NT2/D1 (cell line): ENCODE measurements around the gene LGALS14.
"Not testable (repeated sequence)": the region's sequence is repeated elsewhere in the genome, so short reads cannot be mapped to it uniquely, and the experiment has no call there.

Experiments used
- DNase-seq: peaks from one replicate; pipeline ENCODE4 v3.0.0-alpha.2; 2011; ENCODE audit warnings: low read depth, low spot score
- H3K27me3 ChIP-seq: 2 replicates; pipeline ENCODE4 v1.6.0; 2011; ENCODE audit warnings: mild to moderate bottlenecking; ENCODE audit not compliant: insufficient read length, insufficient read depth
- H3K36me3 ChIP-seq: 2 replicates; pipeline ENCODE4 v1.6.1; 2011; ENCODE audit warnings: mild to moderate bottlenecking, low read length, mixed read lengths; ENCODE audit not compliant: insufficient read depth, insufficient read length
- H3K4me1 ChIP-seq: 2 replicates; pipeline ENCODE4 v1.5.1; 2011; ENCODE audit not compliant: insufficient read depth, insufficient read length
- H3K4me3 ChIP-seq: 2 replicates; pipeline ENCODE4 v1.5.1; 2011; ENCODE audit warnings: low read depth; ENCODE audit not compliant: insufficient read length
- H3K9ac ChIP-seq: 2 replicates; pipeline ENCODE4 v1.6.0; 2011; ENCODE audit warnings: low read depth; ENCODE audit not compliant: insufficient read length
- H3K9me3 ChIP-seq: 2 replicates; pipeline ENCODE4 v1.5.1; 2011; ENCODE audit warnings: mild to moderate bottlenecking, low read length; ENCODE audit not compliant: insufficient read depth
- SUZ12 ChIP-seq: IDR thresholded peaks from 2 replicates; pipeline ENCODE4 v1.6.1; 2011; ENCODE audit not compliant: insufficient read length, insufficient read depth; ENCODE audit errors: extremely low read depth
- YY1 ChIP-seq: IDR thresholded peaks from 2 replicates; pipeline ENCODE4 v1.6.1; 2011; ENCODE audit not compliant: insufficient read length, insufficient read depth
- ZNF274 ChIP-seq: IDR thresholded peaks from 2 replicates; pipeline ENCODE4 v1.6.1; 2011; ENCODE audit warnings: mild to moderate bottlenecking, low read depth, low read length

The LGALS14 gene

GRCh38 chr19:39680593-39680992, 23.7 kb upstream of the LGALS14 start:
- no peak overlapping the region for H3K9ac ChIP-seq
- no peaks in the 10 kb centered on the region for H3K4me1 ChIP-seq
- H3K9me3 ChIP-seq, result no peaks in the 10 kb centered on the region
- no peak for DNase-seq
- H3K36me3 ChIP-seq, result no peaks in the 10 kb centered on the region
- no peak overlapping the region for H3K4me3 ChIP-seq
- no peaks in the 10 kb centered on the region for H3K27me3 ChIP-seq
- TF ChIP-seq SUZ12 (no peak), YY1 (no peak), ZNF274 (no peak)

GRCh38 chr19:39681416-39681815, 22.9 kb upstream of the LGALS14 start:
- Histone ChIP-seq H3K9ac (no peak overlapping the region), H3K4me1 (no peaks in the 10 kb centered on the region), H3K36me3 (no peaks in the 10 kb centered on the region), H3K9me3 (no peaks in the 10 kb centered on the region), H3K27me3 (no peaks in the 10 kb centered on the region), H3K4me3 (no peak overlapping the region)
- no peak for TF ChIP-seq ZNF274
- TF ChIP-seq SUZ12, result no peak
- no peak for TF ChIP-seq YY1
- no peak for DNase-seq

GRCh38 chr19:39684267-39684666, 20.0 kb upstream of the LGALS14 start:
- TF ChIP-seq ZNF274 (no peak), YY1 (no peak), SUZ12 (no peak)
- no peak overlapping the region for H3K9ac ChIP-seq
- H3K4me1 ChIP-seq, result no peaks in the 10 kb centered on the region
- H3K27me3 ChIP-seq, result no peaks in the 10 kb centered on the region
- DNase-seq, result no peak
- no peaks in the 10 kb centered on the region for H3K36me3 ChIP-seq
- H3K4me3 ChIP-seq, result no peak overlapping the region
- no peaks in the 10 kb centered on the region for H3K9me3 ChIP-seq

GRCh38 chr19:39686739-39687138, 17.5 kb upstream of the LGALS14 start:
- TF ChIP-seq SUZ12 (no peak), YY1 (no peak), ZNF274 (no peak)
- no peaks in the 10 kb centered on the region for H3K4me1 ChIP-seq
- no peaks in the 10 kb centered on the region for H3K36me3 ChIP-seq
- H3K4me3 ChIP-seq, result no peak overlapping the region
- no peak for DNase-seq
- H3K27me3 ChIP-seq, result no peaks in the 10 kb centered on the region
- H3K9ac ChIP-seq, result no peak overlapping the region
- H3K9me3 ChIP-seq, result peaks cover 6% of the 10 kb centered on the region; the same call in 1 of the 2 replicates

- DNase-seq, H3K4me3 ChIP-seq, H3K4me1 ChIP-seq, H3K36me3 ChIP-seq, H3K9ac ChIP-seq, H3K9me3 ChIP-seq, H3K27me3 ChIP-seq: not testable (repeated sequence)
These were observed 15.6 kb upstream of the LGALS14 start for GRCh38 chr19:39688637-39689036.

GRCh38 chr19:39692166-39692565, 12.1 kb upstream of the LGALS14 start:
- Histone ChIP-seq H3K4me3 (no peak overlapping the region), H3K9ac (no peak overlapping the region), H3K27me3 (no peaks in the 10 kb centered on the region), H3K9me3 (peaks cover 6% of the 10 kb centered on the region; the same call in 1 of the 2 replicates), H3K4me1 (no peaks in the 10 kb centered on the region), H3K36me3 (no peaks in the 10 kb centered on the region)
- no peak for TF ChIP-seq SUZ12
- no peak for TF ChIP-seq YY1
- TF ChIP-seq ZNF274, result no peak
- DNase-seq, result no peak

- Histone ChIP-seq H3K4me1 (no peaks in the 10 kb centered on the region), H3K9me3 (peaks cover 6% of the 10 kb centered on the region; the same call in 1 of the 2 replicates), H3K4me3 (no peak overlapping the region), H3K27me3 (no peaks in the 10 kb centered on the region), H3K9ac (no peak overlapping the region), H3K36me3 (no peaks in the 10 kb centered on the region)
- DNase-seq, result no peak
- TF ChIP-seq SUZ12 (no peak), YY1 (no peak), ZNF274 (no peak)
These were observed 11.5 kb upstream of the LGALS14 start for GRCh38 chr19:39692822-39693221.

GRCh38 chr19:39695759-39696158, 8.5 kb upstream of the LGALS14 start:
- DNase-seq, result no peak
- no peaks in the 10 kb centered on the region for H3K36me3 ChIP-seq
- no peaks in the 10 kb centered on the region for H3K27me3 ChIP-seq
- no peak overlapping the region for H3K9ac ChIP-seq
- TF ChIP-seq SUZ12 (no peak), YY1 (no peak), ZNF274 (no peak)
- H3K4me1 ChIP-seq, result no peaks in the 10 kb centered on the region
- H3K4me3 ChIP-seq, result no peak overlapping the region
- H3K9me3 ChIP-seq, result no peaks in the 10 kb centered on the region
